Sigmoid colon (tissue), 3 donors: ENCODE measurements around the gene LTK.

Source experiments
- CTCF ChIP-seq, 4 experiments: fragments of 450-650 bp in 3 of 4; fragments of 200-600 bp in 1 of 4; IDR thresholded peaks; one replicate each; pipeline ENCODE4 v1.5.1; 2016 to 2019; ENCODE audit warnings: antibody characterized with exemption in 4 of 4, mild to moderate bottlenecking in 3 of 4, moderate library complexity in 2 of 4
- POLR2A ChIP-seq, 2 donors: fragments of 450-650 bp; IDR thresholded peaks; one replicate each; pipeline ENCODE4 v1.6.1; 2016; ENCODE audit warnings: antibody characterized with exemption in 2 of 2, mild to moderate bottlenecking in 2 of 2, moderate library complexity in 2 of 2

- TF ChIP-seq POLR2A (IDR thresholded peaks at IDR 0.05), result no peak
- no peak for TF ChIP-seq CTCF (IDR thresholded peaks at IDR 0.05)
Observed at GRCh38 chr15:41559239-41559782, 45.7 kb upstream of the LTK start.
